Measurements from ENCODE around the gene UGT1A8. TPM values are rescaled to one million over a fixed set of nuclear protein-coding genes. Genes with fewer than 3 reads are reported as not detected.

The UGT1A8 gene
- total RNA-seq, 2 experiments from 2014 or later, result not detected

DNA sequence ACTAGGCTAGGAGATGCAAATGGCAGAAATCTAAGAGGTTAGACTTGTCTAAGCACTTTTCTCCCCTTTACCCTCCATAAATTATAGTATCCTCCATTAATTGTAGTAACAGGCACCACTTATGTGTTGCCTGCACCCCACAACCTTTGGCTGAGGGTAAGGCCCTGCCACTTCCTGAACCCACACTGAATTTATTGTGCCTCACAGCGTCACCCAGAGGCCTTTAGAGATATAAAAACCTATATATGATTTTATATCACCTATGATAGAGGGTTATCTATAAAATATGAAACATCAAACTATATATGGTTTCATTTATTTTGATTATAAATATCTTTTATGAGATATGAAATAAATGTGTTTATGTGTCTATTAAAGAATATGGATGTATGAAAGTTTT is 56.9 kb downstream of the UGT1A8 start:
- H3K4me1 ChIP-seq (ENCODE audit: insufficient read depth, low read length, poor library complexity, severe bottlenecking), result no peaks in the 10 kb centered on the region
- H3K9me2 ChIP-seq (ENCODE audit: insufficient read depth, low read length), result no peaks in the 10 kb centered on the region
- intact Hi-C loops (cut with micrococcal nuclease; ENCODE audit: unreplicated experiment), result no loop called here
- TF ChIP-seq, protein P1, sequence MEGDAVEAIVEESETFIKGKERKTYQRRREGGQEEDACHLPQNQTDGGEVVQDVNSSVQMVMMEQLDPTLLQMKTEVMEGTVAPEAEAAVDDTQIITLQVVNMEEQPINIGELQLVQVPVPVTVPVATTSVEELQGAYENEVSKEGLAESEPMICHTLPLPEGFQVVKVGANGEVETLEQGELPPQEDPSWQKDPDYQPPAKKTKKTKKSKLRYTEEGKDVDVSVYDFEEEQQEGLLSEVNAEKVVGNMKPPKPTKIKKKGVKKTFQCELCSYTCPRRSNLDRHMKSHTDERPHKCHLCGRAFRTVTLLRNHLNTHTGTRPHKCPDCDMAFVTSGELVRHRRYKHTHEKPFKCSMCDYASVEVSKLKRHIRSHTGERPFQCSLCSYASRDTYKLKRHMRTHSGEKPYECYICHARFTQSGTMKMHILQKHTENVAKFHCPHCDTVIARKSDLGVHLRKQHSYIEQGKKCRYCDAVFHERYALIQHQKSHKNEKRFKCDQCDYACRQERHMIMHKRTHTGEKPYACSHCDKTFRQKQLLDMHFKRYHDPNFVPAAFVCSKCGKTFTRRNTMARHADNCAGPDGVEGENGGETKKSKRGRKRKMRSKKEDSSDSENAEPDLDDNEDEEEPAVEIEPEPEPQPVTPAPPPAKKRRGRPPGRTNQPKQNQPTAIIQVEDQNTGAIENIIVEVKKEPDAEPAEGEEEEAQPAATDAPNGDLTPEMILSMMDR (conservative IDR thresholded peaks at IDR 0.05; ENCODE audit: low read length), result peak; percentile 56; the same call in 1 of the 2 replicates
- TF ChIP-seq EZH2phosphoT487 (IDR thresholded peaks at IDR 0.05; ENCODE audit: borderline replicate concordance, low read depth, low read length), result no peak
- H2AFZ ChIP-seq (ENCODE audit: low read length), result no peak overlapping the region
- H4K20me1 ChIP-seq (ENCODE audit: insufficient read depth, low read length), result no peaks in the 10 kb centered on the region
- BruUV-seq (replicated peaks), result no TSS peak
- H3K4me3 ChIP-seq (ENCODE audit: low read depth, low read length, poor library complexity, severe bottlenecking), result no peak overlapping the region
- no peak overlapping the region for H3K4me2 ChIP-seq (ENCODE audit: low read length)
- CTCF ChIA-PET (ENCODE audit: unreplicated experiment), result no interaction called here
- POLR2A ChIA-PET, result no interaction called here
- peak; percentile 13 for DNase-seq (ENCODE audit: low spot score)
- no peak overlapping the region for H3K27ac ChIP-seq (ENCODE audit: low read depth, low read length, poor library complexity, severe bottlenecking)
- H3K9me3 ChIP-seq (ENCODE audit: low read length), result no peaks in the 10 kb centered on the region
- no peaks in the 10 kb centered on the region for H3K36me3 ChIP-seq (ENCODE audit: insufficient read depth, low read length)
- no peaks in the 10 kb centered on the region for H3K79me2 ChIP-seq (ENCODE audit: insufficient read depth, low read depth, low read length)

DNA sequence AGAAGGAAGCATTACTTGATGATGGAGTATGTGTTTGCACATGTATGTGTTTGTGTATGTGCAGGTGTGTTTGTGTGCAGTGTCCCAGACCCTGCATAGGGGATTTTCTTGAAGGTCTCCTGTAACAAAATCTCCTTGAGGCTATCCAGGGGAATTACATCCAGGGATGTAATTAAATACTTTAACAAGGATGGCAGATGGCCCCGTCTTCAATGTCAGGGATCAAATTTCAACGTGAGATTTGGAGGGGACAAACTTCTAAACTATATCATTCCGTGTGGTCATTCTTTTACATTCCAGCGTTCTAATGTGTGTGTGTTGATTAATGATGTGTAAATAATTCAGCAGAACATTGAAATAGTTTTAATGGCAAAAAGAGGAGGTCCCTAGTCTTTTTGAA is 57.6 kb downstream of the UGT1A8 start:
- no peak overlapping the region for H3K27ac ChIP-seq (ENCODE audit: low read depth, low read length, poor library complexity, severe bottlenecking)

DNA sequence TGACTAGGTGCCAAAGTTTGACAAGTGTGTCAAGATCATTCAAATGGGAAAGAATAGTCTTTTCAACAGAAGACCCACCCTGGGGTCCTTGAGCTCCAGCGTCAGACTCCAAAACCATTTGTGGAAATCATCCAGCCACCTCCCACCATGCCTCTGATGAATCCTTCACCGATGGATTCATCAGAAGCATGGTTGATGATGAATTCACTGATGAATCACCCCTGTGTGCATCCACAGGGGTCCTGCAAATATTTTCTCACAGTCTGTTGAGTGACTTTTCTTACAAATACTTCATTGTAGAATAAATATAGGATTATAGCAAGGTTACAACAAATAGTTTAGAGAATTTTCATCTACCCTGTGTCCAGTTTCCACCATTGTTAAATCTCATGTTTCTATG is 58.6 kb downstream of the UGT1A8 start:
- no peaks in the 10 kb centered on the region for H3K79me2 ChIP-seq (ENCODE audit: insufficient read depth, low read depth, low read length)
- TF ChIP-seq EZH2phosphoT487 (IDR thresholded peaks at IDR 0.05; ENCODE audit: borderline replicate concordance, low read depth, low read length), result no peak
- no TSS peak for BruUV-seq (replicated peaks)
- CTCF ChIA-PET (ENCODE audit: unreplicated experiment), result no interaction called here
- H4K20me1 ChIP-seq (ENCODE audit: insufficient read depth, low read length), result no peaks in the 10 kb centered on the region
- H3K9me3 ChIP-seq (ENCODE audit: low read length), result no peaks in the 10 kb centered on the region
- POLR2A ChIA-PET, result interaction anchor here (0.6 kb wide), 1 partner anchor 373 kb away, joined by 4 read pairs; no protein-coding TSS in a partner anchor
- H3K9me2 ChIP-seq (ENCODE audit: insufficient read depth, low read length), result no peaks in the 10 kb centered on the region
- no peak overlapping the region for H3K27ac ChIP-seq (ENCODE audit: low read depth, low read length, poor library complexity, severe bottlenecking)
- intact Hi-C loops (cut with micrococcal nuclease; ENCODE audit: unreplicated experiment), result no loop called here
- DNase-seq (ENCODE audit: low spot score), result no peak
- H3K4me1 ChIP-seq (ENCODE audit: insufficient read depth, low read length, poor library complexity, severe bottlenecking), result no peaks in the 10 kb centered on the region
- H3K36me3 ChIP-seq (ENCODE audit: insufficient read depth, low read length), result no peaks in the 10 kb centered on the region
- H2AFZ ChIP-seq (ENCODE audit: low read length), result no peak overlapping the region
- H3K4me3 ChIP-seq (ENCODE audit: low read depth, low read length, poor library complexity, severe bottlenecking), result no peak overlapping the region
- H3K4me2 ChIP-seq (ENCODE audit: low read length), result no peak overlapping the region

More for the DNA sequence above, 57.6 kb downstream of the UGT1A8 start:
- no peak for TF ChIP-seq EZH2phosphoT487 (IDR thresholded peaks at IDR 0.05; ENCODE audit: borderline replicate concordance, low read depth, low read length)
- TF ChIP-seq, protein P1 (conservative IDR thresholded peaks at IDR 0.05; ENCODE audit: low read length), result no peak
- DNase-seq (ENCODE audit: low spot score), result no peak
- POLR2A ChIA-PET, result no interaction called here
- H3K4me1 ChIP-seq (ENCODE audit: insufficient read depth, low read length, poor library complexity, severe bottlenecking), result no peaks in the 10 kb centered on the region
- no peaks in the 10 kb centered on the region for H3K36me3 ChIP-seq (ENCODE audit: insufficient read depth, low read length)
- H3K9me3 ChIP-seq (ENCODE audit: low read length), result no peaks in the 10 kb centered on the region
- no peaks in the 10 kb centered on the region for H3K9me2 ChIP-seq (ENCODE audit: insufficient read depth, low read length)
- intact Hi-C loops (cut with micrococcal nuclease; ENCODE audit: unreplicated experiment), result no loop called here
- H3K4me2 ChIP-seq (ENCODE audit: low read length), result no peak overlapping the region
- CTCF ChIA-PET (ENCODE audit: unreplicated experiment), result no interaction called here
- H3K4me3 ChIP-seq (ENCODE audit: low read depth, low read length, poor library complexity, severe bottlenecking), result no peak overlapping the region
- BruUV-seq (replicated peaks), result no TSS peak
- no peaks in the 10 kb centered on the region for H3K79me2 ChIP-seq (ENCODE audit: insufficient read depth, low read depth, low read length)
- H2AFZ ChIP-seq (ENCODE audit: low read length), result no peak overlapping the region
- no peaks in the 10 kb centered on the region for H4K20me1 ChIP-seq (ENCODE audit: insufficient read depth, low read length)

All from OCI-LY7 (cell line).